Peyer's patch (tissue), 4 donors: ENCODE measurements around the gene CALR3.

ENCODE experiments used
- POLR2A ChIP-seq, 2 donors: fragments of 450-650 bp; IDR thresholded peaks; one replicate each; pipeline ENCODE4 v1.5.1; 2017; ENCODE audit warnings: antibody characterized with exemption in 2 of 2, mild to moderate bottlenecking in 2 of 2, moderate library complexity in 2 of 2
- TF ChIP-seq, protein P1 (sequence below), 6 experiments: fragments of 450-650 bp in 4 of 6; fragments of 200-600 bp in 2 of 6; sonication (generic) in 1 of 6; IDR thresholded peaks; one replicate each; pipeline ENCODE4 v1.5.1; 2017 to 2019; ENCODE audit warnings: antibody characterized with exemption in 6 of 6, mild to moderate bottlenecking in 3 of 6, moderate library complexity in 1 of 6

DNA sequence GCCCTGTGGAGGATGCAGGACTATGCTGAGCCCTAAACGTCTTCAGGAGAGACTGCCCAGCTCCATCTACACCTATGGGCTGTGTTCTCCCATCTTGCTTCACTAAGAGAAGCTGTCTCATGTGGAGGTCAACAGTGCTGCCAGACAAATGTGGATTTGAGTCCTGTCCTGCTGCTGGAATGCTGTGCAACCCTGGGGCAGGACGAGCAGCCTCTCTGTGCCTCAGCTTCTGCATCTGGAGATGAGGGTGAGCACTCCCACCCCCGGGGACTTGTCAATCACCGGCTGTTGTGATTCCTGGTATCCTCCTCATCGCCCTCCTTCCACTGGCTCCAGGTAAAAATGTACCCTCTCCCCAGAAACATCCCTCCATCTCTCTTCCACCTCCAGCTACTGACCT lies 40.5 kb downstream of the CALR3 start:
- TF ChIP-seq, protein P1, sequence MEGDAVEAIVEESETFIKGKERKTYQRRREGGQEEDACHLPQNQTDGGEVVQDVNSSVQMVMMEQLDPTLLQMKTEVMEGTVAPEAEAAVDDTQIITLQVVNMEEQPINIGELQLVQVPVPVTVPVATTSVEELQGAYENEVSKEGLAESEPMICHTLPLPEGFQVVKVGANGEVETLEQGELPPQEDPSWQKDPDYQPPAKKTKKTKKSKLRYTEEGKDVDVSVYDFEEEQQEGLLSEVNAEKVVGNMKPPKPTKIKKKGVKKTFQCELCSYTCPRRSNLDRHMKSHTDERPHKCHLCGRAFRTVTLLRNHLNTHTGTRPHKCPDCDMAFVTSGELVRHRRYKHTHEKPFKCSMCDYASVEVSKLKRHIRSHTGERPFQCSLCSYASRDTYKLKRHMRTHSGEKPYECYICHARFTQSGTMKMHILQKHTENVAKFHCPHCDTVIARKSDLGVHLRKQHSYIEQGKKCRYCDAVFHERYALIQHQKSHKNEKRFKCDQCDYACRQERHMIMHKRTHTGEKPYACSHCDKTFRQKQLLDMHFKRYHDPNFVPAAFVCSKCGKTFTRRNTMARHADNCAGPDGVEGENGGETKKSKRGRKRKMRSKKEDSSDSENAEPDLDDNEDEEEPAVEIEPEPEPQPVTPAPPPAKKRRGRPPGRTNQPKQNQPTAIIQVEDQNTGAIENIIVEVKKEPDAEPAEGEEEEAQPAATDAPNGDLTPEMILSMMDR (IDR thresholded peaks at IDR 0.05) = no peak
- TF ChIP-seq POLR2A (IDR thresholded peaks at IDR 0.05) = no peak
